Peyer's patch (tissue), 4 donors: ENCODE results near the gene GABRG3. TPM values are rescaled to one million over a fixed set of nuclear protein-coding genes. Genes with fewer than 3 reads are reported as not detected.

ENCODE experiments used
- DNase-seq, 3 donors: peaks; one replicate each; pipeline ENCODE4 v3.0.0-alpha.2; 2017 to 2019
- H3K27ac ChIP-seq, 4 donors: fragments of 200-600 bp; sonication (generic); one replicate each; pipeline ENCODE4 v1.5.1; 2016 to 2019
- H3K27me3 ChIP-seq, 2 donors: fragments of 200-600 bp; sonication (generic); one replicate each; pipeline ENCODE4 v1.5.1; 2019
- H3K36me3 ChIP-seq, 3 donors: fragments of 200-600 bp; sonication (generic); one replicate each; pipeline ENCODE4 v1.5.1; 2016 to 2019
- H3K4me1 ChIP-seq, 4 donors: fragments of 200-600 bp; sonication (generic); one replicate each; pipeline ENCODE4 v1.5.1; 2016 to 2019
- H3K4me3 ChIP-seq, 4 donors: fragments of 200-600 bp; sonication (generic); 1 replicate in 3 of 4; 2 replicates in 1 of 4; pipeline ENCODE4 v1.5.1; 2016 to 2019; ENCODE audit warnings: mild to moderate bottlenecking in 1 of 4
- H3K9me3 ChIP-seq, 4 donors: fragments of 200-600 bp; sonication (generic); one replicate each; pipeline ENCODE4 v1.5.1; 2016 to 2019; ENCODE audit warnings: mild to moderate bottlenecking in 1 of 4
- CTCF ChIP-seq, 6 experiments: fragments of 450-650 bp in 4 of 6; fragments of 200-600 bp in 2 of 6; sonication (generic) in 1 of 6; IDR thresholded peaks; one replicate each; pipeline ENCODE4 v1.5.1; 2017 to 2019; ENCODE audit warnings: antibody characterized with exemption in 6 of 6, mild to moderate bottlenecking in 3 of 6, moderate library complexity in 1 of 6
- POLR2A ChIP-seq, 2 donors: fragments of 450-650 bp; IDR thresholded peaks; one replicate each; pipeline ENCODE4 v1.5.1; 2017; ENCODE audit warnings: antibody characterized with exemption in 2 of 2, mild to moderate bottlenecking in 2 of 2, moderate library complexity in 2 of 2
- total RNA-seq, 4 donors: library from RNA; depleted of rRNA; stranded (reverse); fragments of >200 nt; gene quantifications; one replicate each; pipeline ENCODE4 v1.1.0, GENCODE V29; 2016

Gene GABRG3
- total RNA-seq, 4 donors from 2014 or later: not detected

GRCh38 chr15:27327467-27328025 lies 356.6 kb downstream of the GABRG3 start:
- no peak overlapping the region for H3K4me3 ChIP-seq
- H3K27me3 ChIP-seq: no peaks in the 10 kb centered on the region
- H3K36me3 ChIP-seq: no peaks in the 10 kb centered on the region
- H3K27ac ChIP-seq: no peak overlapping the region
- TF ChIP-seq POLR2A (IDR thresholded peaks at IDR 0.05) (no peak), CTCF (IDR thresholded peaks at IDR 0.05) (no peak)
- DNase-seq: no peak
- H3K9me3 ChIP-seq: peaks cover 0 to 5% (median 0%) of the 10 kb centered on the region in 4 donors
- H3K4me1 ChIP-seq: no peaks in the 10 kb centered on the region

GRCh38 chr15:27328186-27328585 lies 357.2 kb downstream of the GABRG3 start:
- Histone ChIP-seq H3K4me3 (no peak overlapping the region), H3K27ac (no peak overlapping the region), H3K9me3 (peaks cover 0 to 5% (median 0%) of the 10 kb centered on the region in 4 donors), H3K36me3 (no peaks in the 10 kb centered on the region), H3K27me3 (no peaks in the 10 kb centered on the region), H3K4me1 (no peaks in the 10 kb centered on the region)
- DNase-seq: no peak
- TF ChIP-seq POLR2A (IDR thresholded peaks at IDR 0.05) (no peak), CTCF (IDR thresholded peaks at IDR 0.05) (no peak)

GRCh38 chr15:27328608-27329007 lies 357.6 kb downstream of the GABRG3 start:
- Histone ChIP-seq H3K4me1 (no peaks in the 10 kb centered on the region), H3K27ac (no peak overlapping the region), H3K9me3 (peaks cover 0 to 3% (median 0%) of the 10 kb centered on the region in 4 donors), H3K27me3 (no peaks in the 10 kb centered on the region), H3K36me3 (no peaks in the 10 kb centered on the region), H3K4me3 (no peak overlapping the region)
- TF ChIP-seq POLR2A (IDR thresholded peaks at IDR 0.05) (no peak), CTCF (IDR thresholded peaks at IDR 0.05) (no peak)
- DNase-seq: no peak

GRCh38 chr15:27330326-27330725 lies 359.3 kb downstream of the GABRG3 start:
- no peak for DNase-seq
- H3K27ac ChIP-seq: no peak overlapping the region
- no peaks in the 10 kb centered on the region for H3K9me3 ChIP-seq
- no peaks in the 10 kb centered on the region for H3K27me3 ChIP-seq
- no peak overlapping the region for H3K4me3 ChIP-seq
- H3K4me1 ChIP-seq: no peaks in the 10 kb centered on the region
- no peaks in the 10 kb centered on the region for H3K36me3 ChIP-seq
- no peak for TF ChIP-seq POLR2A (IDR thresholded peaks at IDR 0.05)
- no peak for TF ChIP-seq CTCF (IDR thresholded peaks at IDR 0.05)

- H3K27me3 ChIP-seq: no peaks in the 10 kb centered on the region
- H3K4me1 ChIP-seq: no peaks in the 10 kb centered on the region
- no peaks in the 10 kb centered on the region for H3K36me3 ChIP-seq
- DNase-seq: no peak
- no peak for TF ChIP-seq POLR2A (IDR thresholded peaks at IDR 0.05)
- TF ChIP-seq CTCF (IDR thresholded peaks at IDR 0.05): no peak
- no peak overlapping the region for H3K4me3 ChIP-seq
- H3K27ac ChIP-seq: no peak overlapping the region
- no peaks in the 10 kb centered on the region for H3K9me3 ChIP-seq
Measured at GRCh38 chr15:27336676-27337075, 365.7 kb downstream of the GABRG3 start.

- Histone ChIP-seq H3K9me3 (no peaks in the 10 kb centered on the region), H3K4me1 (no peaks in the 10 kb centered on the region)
Measured at GRCh38 chr15:27339138-27339537, 368.2 kb downstream of the GABRG3 start.

More at GRCh38 chr15:27339138-27339537, 368.2 kb downstream of the GABRG3 start:
- H3K36me3 ChIP-seq: no peaks in the 10 kb centered on the region
- DNase-seq: no peak
- H3K27me3 ChIP-seq: no peaks in the 10 kb centered on the region
- no peak overlapping the region for H3K4me3 ChIP-seq
- TF ChIP-seq CTCF (IDR thresholded peaks at IDR 0.05): no peak
- no peak for TF ChIP-seq POLR2A (IDR thresholded peaks at IDR 0.05)
- H3K27ac ChIP-seq: no peak overlapping the region
